Heart left ventricle (tissue), 16 donors: ENCODE data around the gene PFKFB3. TPM values are rescaled to one million over a fixed set of nuclear protein-coding genes. Genes with fewer than 3 reads are reported as not detected.

Experiments used
- ATAC-seq, 4 donors: fragments of 200-7000 bp; cut with Tn5 transposase; one replicate each; pipeline ENCODE4 v1.9.1; 2020 to 2022; ENCODE audit warnings: moderate library complexity in 4 of 4, mild to moderate bottlenecking in 3 of 4, moderate number of reproducible peaks in 1 of 4
- DNase-seq, 5 donors: peaks; one replicate each; pipeline ENCODE4 v3.0.0-alpha.2; 2020
- H3K27ac ChIP-seq, 12 donors: fragments of 200-600 bp; sonication (generic) in 4 of 12; one replicate each; pipeline versions ENCODE4 v1.5.0 to v1.8.0; 2016 to 2022; ENCODE audit warnings: mild to moderate bottlenecking in 2 of 12
- H3K27me3 ChIP-seq, 9 donors: fragments of 200-600 bp; sonication (generic) in 2 of 9; one replicate each; pipeline versions ENCODE4 v1.5.1 to v1.8.0; 2016 to 2022; ENCODE audit warnings: mild to moderate bottlenecking in 3 of 9
- H3K36me3 ChIP-seq, 9 donors: fragments of 200-600 bp; sonication (generic) in 2 of 9; one replicate each; pipeline versions ENCODE4 v1.5.0 to v1.8.0; 2018 to 2022; ENCODE audit warnings: mild to moderate bottlenecking in 2 of 9
- H3K4me1 ChIP-seq, 12 donors: fragments of 200-600 bp; sonication (generic) in 4 of 12; one replicate each; pipeline versions ENCODE4 v1.5.0 to v1.8.0; 2016 to 2022; ENCODE audit warnings: mild to moderate bottlenecking in 3 of 12
- H3K4me3 ChIP-seq, 12 donors: fragments of 200-600 bp; sonication (generic) in 4 of 12; one replicate each; pipeline versions ENCODE4 v1.5.0 to v1.8.0; 2017 to 2022; ENCODE audit warnings: mild to moderate bottlenecking in 9 of 12, moderate library complexity in 4 of 12
- H3K9me3 ChIP-seq, 12 donors: fragments of 200-600 bp; sonication (generic) in 4 of 12; one replicate each; pipeline versions ENCODE4 v1.5.0 to v1.8.0; 2016 to 2022; ENCODE audit warnings: mild to moderate bottlenecking in 1 of 12
- CTCF ChIP-seq, 12 donors: fragments of 200-600 bp; sonication (generic) in 4 of 12; IDR thresholded peaks; one replicate each; pipeline versions ENCODE4 v1.5.0 to v1.8.0; 2018 to 2022; ENCODE audit warnings: antibody characterized with exemption in 12 of 12, mild to moderate bottlenecking in 5 of 12
- POLR2A ChIP-seq, 2 donors: fragments of 450-650 bp; IDR thresholded peaks; one replicate each; pipeline ENCODE4 v1.6.1; 2017; ENCODE audit warnings: antibody characterized with exemption in 2 of 2, mild to moderate bottlenecking in 2 of 2, moderate library complexity in 2 of 2
- WGBS, 4 donors: extraction: QIAGEN DNeasy Blood & Tissue Kit in 2 of 4; methylation state at CpG; one replicate each; pipeline versions ENCODE4 v1.1.5 to v1.1.7; 2013 to 2018; 5-methylcytosine and 5-hydroxymethylcytosine counted together
- intact Hi-C, 10 donors: fragments of 100-400 bp; cut with DNase I; formaldehyde crosslinking; loops; one replicate each; pipeline versions ENCODE4 v1.11.1 to v1.14.2; 2022
- polyA plus RNA-seq, 2 donors: library from polyadenylated mRNA; stranded (reverse); fragments of 200-250 nt; gene quantifications; one replicate each; pipeline ENCODE4 v1.2.3, GENCODE V29; 2013
- total RNA-seq, 9 donors: library from RNA; depleted of rRNA in 2 of 9; stranded (reverse); fragments of >200 nt in 2 of 9; fragmentation: NEBNext Ultra II Directional in 3 of 9; extraction: Animal tissue kit (Norgen Biotek cat#: 25700) in 3 of 9; gene quantifications; one replicate each; pipeline versions ENCODE4 v1.1.0 to v1.2.4, GENCODE V29; 2016 to 2023
- donor health status: ischemic (EF 13 %, LVEDD 7.1; RV severe dilation, severe dysfunction).
- donor health status: healthy with polysubstance abuse.
- donor health status: DM: no; HTN: yes; CAD: no.
- donor health status: DM: no; HTN: no; CAD: no.
- donor health status: ischemic (EF 25% LVEDD 6.9; RV normal size, moderate dysfunction).
- donor health status: ischemic (EF 25% LVEDD 5.7; RV mildly dilated, moderate dysfunction).
- donor health status: healthy.
- donor health status: DM: yes; HTN: yes; CAD: no.
- donor health status: ischemic (EF 35%, LVEDD 5.7; RV mildly dilated, moderate dysfunction).
- donor health status: nonischemic (EF 11% LVEDD 7.7; RV severe dilation, severe dysfunction).
- donor health status: DM: yes; HTN: yes; CAD: no.
- donor health status: PGD.
- donor health status: ischemic (EF 29% LVEDD 5.4; RV normal size, mild dysfunction).
- donor health status: nonischemic (EF 23%, LVEDD 6.1; RV moderate dilation, normal function).

Gene PFKFB3
- total and polyA plus RNA-seq, 11 donors, result 6.2 to 53.1 (median 13.4) TPM

GRCh38 chr10:6202098-6202683 is 541 bp upstream of the PFKFB3 start:
- 1% methylated on average over 25 to 29 of the region's 29 CpGs for WGBS, 4 donors
- H3K4me1 ChIP-seq, result peaks cover 0 to 62% (median 30%) of the 10 kb centered on the region in 12 donors
- peak overlapping the region in 9 of 12 donors; percentile 86 to 99 (median 94) for H3K27ac ChIP-seq
- H3K9me3 ChIP-seq, result no peaks in the 10 kb centered on the region
- DNase-seq (peak in 1 of 5 donors; percentile 54), ATAC-seq (peak in 2 of 4 donors; percentile 10 to 37)
- H3K4me3 ChIP-seq, result peak overlapping the region; percentile 21 to 89 (median 78)
- TF ChIP-seq CTCF (IDR thresholded peaks at IDR 0.05) (no peak), POLR2A (IDR thresholded peaks at IDR 0.05) (no peak)
- intact Hi-C loops, result loop anchor here (1.0 to 10.0 kb wide), 14 partner anchors 35 to 201 kb away; partner anchors contain the start of gene RBM17 (in 1 of the 10)
- no peaks in the 10 kb centered on the region for H3K36me3 ChIP-seq
- no peaks in the 10 kb centered on the region for H3K27me3 ChIP-seq

GRCh38 chr10:6203331-6204062 is 765 bp downstream of the PFKFB3 start:
- peak overlapping the region; percentile 33 to 99 (median 94) for H3K27ac ChIP-seq
- TF ChIP-seq POLR2A (IDR thresholded peaks at IDR 0.05) (no peak), CTCF (IDR thresholded peaks at IDR 0.05) (peak in 9 of 12 donors; percentile 12 to 71 (median 34))
- H3K4me1 ChIP-seq, result peaks cover 0 to 57% (median 30%) of the 10 kb centered on the region in 12 donors
- H3K36me3 ChIP-seq, result no peaks in the 10 kb centered on the region
- no peaks in the 10 kb centered on the region for H3K27me3 ChIP-seq
- no peaks in the 10 kb centered on the region for H3K9me3 ChIP-seq
- 0 to 1% (median 0%) methylated on average over 60 to 76 of the region's 76 CpGs for WGBS, 4 donors
- intact Hi-C loops, result loop anchor here (2.0 to 10.0 kb wide), 11 partner anchors 36 to 199 kb away; partner anchors contain the start of gene RBM17 (in 1 of the 10)
- peak overlapping the region; percentile 66 to 89 (median 78) for H3K4me3 ChIP-seq
- ATAC-seq, result peak in 3 of 4 donors; percentile 16 to 69 (median 51)
- peak; percentile 66 to 81 (median 70) for DNase-seq

- intact Hi-C loops, result loop anchor here in 8 of 10 donors (2.0 to 10.0 kb wide), 6 partner anchors 37 to 199 kb away; no protein-coding TSS in a partner anchor
- Histone ChIP-seq H3K9me3 (no peaks in the 10 kb centered on the region), H3K4me3 (peak overlapping the region; percentile 66 to 89 (median 78)), H3K4me1 (peaks cover 0 to 61% (median 30%) of the 10 kb centered on the region in 12 donors), H3K27ac (peak overlapping the region in 9 of 12 donors; percentile 69 to 99 (median 94)), H3K36me3 (no peaks in the 10 kb centered on the region), H3K27me3 (no peaks in the 10 kb centered on the region)
- DNase-seq (peak in 3 of 5 donors; percentile 39 to 79 (median 51)), ATAC-seq (peak in 1 of 4 donors; percentile 7)
- WGBS, 4 donors, result 0 to 4% (median 2%) methylated on average over 6 to 28 of the region's 28 CpGs
- TF ChIP-seq POLR2A (IDR thresholded peaks at IDR 0.05) (no peak), CTCF (IDR thresholded peaks at IDR 0.05) (no peak)
These were observed 1.3 kb downstream of the PFKFB3 start for GRCh38 chr10:6204063-6204340.
